Right forelimb (tissue), 1 donor: ENCODE results near the gene SYNM.

Experiments
- DNase-seq: peaks from one replicate; pipeline ENCODE4 v3.0.0-alpha.2; 2018

SYNM gene

DNA sequence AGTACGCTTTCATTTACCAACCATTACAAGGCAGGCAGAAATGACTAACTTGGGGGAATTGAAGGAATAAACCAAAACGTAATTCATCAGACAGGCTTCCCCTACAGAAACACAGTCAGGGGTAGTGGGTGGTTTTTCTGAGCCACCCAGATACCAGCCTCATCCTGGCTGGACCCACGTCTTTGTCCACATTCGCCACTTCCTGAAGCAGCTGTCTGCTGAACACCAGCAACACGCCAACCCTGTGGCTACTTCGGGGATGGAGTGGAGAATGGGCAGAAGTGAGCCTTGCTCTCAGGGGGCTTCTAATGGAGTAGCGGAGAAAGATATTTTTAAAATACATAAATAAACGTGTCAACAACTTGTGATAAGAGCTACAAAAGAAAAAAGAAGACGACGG, 40.1 kb downstream of the SYNM start:
- DNase-seq, result no peak

DNA sequence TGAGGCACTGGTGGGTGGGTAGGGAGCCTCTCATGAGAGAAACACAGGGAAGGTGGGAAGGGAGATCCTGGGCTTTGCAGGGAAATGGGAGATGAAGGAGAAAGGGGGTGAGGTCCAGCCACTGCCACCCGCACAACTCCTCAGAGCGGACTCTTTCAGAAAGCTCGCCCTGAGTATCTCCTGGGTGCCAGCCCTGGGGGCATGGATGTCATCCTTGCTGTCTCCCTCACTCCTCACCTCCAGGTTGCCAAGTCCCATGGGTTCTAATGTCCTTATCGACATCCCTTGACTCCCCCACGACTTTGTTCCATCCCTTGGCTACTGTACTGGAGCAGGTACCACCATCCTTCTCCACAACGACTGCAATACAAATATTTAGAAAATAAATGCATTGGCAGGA, 40.9 kb downstream of the SYNM start:
- DNase-seq, result no peak

DNA sequence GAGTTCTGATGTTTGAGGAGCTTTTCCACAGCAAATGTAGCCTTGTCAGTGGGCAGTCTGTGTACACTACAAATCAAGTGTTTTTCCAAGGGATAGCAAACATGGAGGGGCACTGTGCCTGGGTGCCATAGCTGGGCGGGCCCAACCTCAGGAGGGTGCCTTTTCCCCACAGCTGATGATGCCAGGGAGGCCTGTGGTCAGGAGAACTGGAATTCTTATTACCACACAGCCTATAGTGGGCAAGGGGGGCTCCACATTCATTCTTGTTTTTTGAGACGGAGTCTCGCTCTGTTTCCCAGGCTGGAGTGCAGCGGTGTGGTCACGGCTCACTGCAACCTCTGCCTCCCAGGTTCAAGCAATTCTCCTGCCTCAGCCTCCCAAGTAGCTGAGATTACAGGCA, 41.8 kb downstream of the SYNM start:
- DNase-seq, result no peak

DNA sequence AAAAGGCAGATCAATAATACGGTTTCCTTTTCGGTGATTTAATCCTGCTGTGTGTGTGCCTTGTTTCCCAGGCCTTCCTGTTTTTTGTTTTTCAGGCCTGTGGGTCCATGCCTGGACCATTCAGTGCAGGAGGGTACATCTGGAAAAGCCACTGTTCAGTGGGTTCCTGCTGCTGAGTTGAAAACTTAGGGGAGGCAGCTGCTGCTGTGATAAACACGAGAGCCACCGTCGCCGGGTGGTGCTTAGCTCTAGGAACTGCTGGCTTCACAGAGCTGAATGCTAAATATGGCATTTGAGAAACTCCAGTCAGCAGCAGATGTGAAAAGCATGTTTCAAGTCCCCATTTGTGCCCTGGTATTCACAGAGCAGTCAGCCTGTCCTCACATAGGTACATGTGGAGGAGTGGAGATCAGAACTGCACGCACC, 44.0 kb downstream of the SYNM start:
- no peak for DNase-seq

DNA sequence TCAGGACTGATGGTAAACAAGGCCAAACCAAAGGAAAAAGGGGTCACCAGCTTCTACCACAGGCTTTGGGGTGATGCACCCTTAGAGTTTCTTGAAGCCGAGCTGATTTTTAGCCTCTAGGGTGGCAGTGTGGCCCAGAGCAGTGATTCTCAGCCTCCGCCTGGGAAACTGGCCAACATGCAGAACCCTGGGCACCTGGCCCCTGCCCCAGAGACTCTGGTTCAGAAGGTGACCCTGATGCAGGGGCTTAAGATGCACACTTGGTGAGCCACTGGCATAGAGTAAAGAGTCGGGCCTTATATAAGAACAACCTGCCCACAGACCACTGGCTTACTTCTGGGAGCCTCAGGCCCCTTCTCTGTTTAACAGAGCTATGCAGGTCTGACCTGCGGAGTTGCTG, 44.5 kb downstream of the SYNM start:
- no peak for DNase-seq

DNA sequence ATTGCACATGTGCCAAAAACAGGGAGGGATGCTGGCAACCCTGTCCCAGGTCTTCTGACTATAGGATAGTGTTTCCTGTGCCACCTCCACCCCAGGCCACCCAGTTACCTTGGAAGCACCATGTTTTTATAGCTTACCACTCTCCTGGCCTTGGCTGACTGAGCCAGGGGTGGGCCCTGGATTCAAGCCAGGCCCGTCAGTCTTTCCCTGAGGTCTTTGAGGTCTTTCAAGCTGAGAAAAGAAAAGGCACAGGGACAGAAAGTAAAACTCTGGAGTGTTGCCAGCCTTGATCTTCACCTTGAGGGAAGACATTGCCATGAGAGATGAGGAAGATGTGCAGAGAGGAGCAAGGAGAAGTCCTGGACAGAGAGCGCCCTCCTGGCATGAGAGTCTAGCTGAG, 46.3 kb downstream of the SYNM start:
- no peak for DNase-seq

DNA sequence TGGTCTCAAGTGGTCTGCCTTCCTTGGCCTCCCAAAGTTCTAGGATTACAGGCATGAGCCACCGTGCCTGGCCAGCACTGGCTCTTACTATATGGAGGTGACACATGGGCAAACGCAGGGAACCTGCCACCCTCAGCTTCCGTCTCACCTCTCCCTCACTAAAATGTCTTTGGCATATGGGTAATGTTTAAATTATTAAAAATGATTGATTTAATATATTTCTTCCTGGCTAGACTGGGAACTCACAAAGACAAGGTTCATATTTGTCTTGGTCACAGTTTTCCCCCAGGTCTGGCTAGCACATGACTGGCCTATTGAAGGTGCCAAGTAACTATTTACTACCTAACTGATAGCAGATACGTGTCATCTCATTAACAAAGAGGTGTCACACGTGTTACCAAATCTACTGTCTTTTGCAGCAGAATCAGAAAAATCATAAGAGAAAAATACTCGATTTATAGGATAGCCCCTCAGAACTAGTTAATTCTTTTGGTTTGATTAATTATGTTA, 48.2 kb downstream of the SYNM start:
- no peak for DNase-seq

DNA sequence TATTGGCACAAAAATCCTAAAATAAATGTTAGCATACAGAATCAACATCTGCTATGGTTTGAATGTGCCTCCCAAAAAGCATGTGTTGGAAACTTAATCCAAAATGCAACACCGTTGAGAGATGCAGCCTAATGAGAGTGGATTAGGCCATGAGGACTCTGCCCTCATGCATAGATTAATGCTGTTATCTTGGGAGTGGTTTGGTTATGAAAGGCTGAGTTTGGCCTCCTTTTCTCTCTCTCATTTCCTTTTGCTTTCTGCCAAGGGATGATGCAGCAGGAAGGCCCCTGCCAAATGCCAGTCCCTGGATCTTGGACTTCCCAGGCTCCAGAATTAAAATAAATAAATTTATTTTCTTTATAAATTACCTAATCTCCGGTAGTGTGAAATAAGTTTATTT, 49.4 kb downstream of the SYNM start:
- DNase-seq, result no peak

DNA sequence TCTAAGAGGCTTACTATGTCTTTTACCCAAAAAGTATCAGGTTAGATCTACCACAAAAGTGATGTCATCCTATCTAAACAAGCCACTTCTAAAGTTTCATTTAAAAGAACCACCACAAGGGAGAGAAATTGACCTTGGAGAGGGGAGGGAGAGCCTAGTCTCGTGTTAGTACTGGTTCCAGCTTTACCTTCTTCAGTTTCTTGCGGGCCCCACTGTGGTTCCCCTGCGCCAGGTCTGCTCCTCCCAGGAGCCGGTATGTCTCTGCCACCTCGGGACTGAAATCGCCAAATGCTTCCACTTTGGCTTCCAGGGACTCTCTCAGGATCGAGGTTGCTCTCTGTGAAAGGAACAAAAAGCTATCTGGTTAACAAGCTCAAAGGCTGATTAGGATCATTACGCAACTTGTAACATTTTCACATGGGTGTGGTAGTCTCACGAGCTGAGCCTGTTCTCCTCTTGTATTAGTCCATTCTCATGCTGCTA, 51.1 kb downstream of the SYNM start:
- DNase-seq, result no peak

DNA sequence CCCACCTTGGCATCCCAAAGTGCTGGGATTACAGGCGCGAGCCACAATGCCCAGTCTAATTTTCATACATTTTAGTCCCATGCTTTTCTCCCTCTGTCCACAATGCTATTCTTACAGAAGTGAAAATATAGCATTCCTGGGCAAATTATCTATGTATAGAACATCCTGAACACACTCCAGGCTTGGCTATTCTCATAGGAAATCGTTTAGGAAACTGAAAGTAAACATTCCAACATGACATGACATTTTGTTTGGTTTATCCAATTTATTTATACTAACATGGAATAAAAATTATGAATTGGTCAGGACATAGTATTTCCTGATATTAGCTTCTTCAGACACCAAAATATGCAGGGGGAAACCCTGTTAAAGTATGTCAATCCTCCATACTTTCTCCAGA, 52.6 kb downstream of the SYNM start:
- DNase-seq, result no peak

DNA sequence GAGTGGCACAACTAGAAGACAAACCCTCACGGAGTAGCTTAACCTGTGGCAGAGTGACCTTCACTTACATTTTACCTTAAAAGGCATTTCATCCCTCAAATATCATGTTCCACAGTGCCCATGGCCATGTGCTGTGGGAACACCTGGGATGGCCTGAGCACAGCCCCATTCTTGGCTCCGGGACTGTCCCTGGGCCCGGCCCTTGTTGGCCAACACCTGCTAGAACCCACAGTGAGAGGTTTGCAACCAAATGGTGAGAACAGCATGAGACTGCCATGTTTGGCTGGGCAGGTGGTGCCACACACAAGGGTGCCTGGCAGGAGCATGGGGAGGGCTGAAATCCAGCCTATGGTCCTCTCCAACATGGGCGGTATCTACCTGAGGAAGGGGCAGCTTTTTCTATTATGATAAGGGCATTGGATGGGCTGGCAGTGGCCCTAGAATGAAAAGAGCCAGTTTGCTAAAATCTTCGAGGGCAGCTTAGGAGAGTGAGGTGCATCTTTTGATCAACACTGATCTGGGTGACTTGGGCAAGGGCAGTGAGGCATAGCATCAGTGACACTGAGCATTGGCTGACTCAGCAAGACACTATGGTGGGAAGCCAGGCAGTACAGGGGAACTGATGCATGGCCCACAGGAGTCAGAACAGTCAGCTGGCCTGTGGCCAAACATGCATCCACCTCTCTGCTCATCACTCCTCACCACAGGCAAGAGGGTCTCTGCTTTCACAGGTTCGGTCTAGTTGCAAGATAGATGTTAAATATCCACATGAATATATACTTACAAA, 53.9 kb downstream of the SYNM start:
- DNase-seq, result no peak

DNA sequence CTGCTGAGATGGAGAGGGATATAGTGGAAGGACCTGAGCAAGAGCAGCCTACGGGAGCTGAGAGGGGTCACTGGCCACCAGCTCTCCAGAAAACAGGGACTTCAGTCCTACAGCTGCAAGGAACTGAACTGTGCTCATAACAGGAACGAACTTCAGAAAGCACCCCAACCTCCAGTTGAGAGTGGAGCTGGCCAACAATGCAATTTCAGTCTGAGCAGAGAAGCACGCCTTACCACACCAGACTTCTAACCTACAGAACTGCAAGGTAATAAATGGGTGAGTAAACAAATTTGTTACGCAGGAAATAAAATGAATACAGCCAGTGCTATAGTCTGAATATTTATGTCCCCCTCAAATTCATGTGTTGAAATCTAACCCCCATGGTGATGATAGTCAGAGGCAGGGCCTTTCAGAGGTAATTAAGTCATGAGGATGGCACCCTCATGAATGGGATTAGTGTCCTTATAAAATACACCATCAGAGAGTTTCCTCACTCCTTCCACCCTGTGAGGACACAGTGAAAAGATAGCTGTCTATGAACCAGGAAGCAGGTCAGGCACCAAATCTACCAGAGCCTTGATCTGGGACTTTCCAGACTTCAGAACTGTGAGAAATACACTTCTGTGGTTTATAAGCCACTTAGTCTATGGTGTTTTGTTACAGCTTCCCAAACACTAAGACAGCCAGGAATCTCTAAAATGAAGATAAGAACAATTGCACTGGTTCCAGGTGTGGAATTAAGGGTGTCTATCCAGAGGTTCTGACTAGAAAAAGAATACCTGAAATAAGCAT, 58.6 kb downstream of the SYNM start:
- DNase-seq, result no peak

DNA sequence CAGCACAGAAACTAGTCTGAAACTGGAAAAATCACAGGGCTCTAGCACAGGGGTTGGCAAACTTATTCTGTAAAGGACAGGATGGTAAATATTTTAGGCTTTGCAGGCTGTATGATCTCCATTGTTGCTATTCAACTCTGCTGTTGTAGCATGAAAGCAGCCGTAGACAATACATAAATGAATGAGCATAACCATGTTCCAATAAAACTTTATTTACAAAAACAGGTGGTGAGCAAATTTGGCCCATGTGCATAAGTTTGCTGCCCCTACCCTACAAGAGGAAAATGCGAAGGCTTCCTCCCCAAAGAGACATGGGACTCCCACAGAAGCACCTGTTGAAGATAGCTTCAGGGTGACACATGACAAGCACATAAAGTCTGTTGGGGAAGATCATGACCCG, 59.2 kb downstream of the SYNM start:
- no peak for DNase-seq

DNA sequence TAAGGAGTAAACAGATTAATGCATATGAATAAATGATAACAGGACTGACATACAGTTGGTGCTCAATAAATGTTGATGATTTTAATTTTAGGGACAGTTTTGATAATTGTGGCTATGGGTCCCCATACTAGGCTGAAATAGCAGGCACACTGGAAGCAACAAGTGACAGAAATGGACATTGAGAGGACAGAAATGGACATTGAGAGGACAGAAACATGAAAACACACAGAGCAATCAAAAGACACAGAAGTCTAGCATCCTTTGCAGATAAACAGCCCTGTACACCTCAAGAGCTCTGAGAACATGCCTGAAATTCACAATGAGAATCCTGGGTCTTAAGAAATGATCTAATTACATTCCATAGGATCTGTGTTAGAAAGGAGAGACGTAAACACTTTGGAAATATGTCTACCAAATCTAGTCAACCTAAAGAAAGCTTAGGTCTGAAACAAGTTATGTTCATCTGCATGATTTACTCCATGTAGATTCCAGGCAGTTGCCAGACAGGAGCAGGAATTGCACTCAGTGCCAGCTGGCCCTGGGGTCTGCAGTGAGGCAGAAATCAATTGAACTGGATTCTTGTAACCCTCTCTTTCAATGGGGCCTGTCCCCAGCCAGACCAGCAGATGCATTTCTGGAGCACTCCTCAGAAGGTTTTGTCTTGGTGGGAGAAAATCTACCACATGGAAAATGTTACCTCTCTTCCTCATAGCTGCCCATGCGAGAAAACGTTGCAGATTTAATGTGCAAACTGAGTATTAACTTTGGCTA, 60.3 kb downstream of the SYNM start:
- no peak for DNase-seq

DNA sequence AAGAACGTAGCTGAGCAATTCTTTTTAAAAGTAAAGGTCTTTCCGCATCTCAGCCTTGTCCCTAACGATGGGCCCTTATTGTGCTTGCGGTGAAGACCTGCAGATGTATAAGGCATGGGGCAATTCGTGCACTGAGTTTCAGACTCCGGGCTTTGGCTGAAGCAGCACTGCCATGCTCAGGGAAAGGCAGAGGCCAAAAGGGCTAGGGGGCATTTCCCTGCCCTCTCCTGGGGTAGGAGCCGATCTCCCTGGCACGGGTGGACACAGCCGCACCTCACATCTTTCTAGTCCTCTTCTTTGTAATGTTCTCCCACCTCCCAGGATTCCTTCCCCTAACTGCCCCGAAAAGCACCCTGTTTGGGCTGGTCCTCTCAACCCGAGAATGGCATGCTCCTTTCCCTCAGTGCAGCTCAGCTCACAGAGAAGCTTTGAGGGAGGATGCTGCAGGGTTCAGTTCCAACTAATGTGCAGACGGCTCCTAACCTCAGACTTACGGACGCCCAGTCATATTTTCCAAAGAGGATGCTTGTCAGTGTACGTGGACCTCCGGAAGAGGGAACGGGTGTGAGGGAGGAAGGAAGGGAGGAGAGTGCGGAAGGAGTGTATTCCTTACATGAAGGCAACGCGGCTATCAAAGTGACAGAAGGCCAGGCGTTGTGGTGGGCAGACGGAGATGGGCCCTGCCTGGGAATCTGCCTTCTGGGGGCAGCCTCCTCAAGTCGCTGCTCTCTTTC, 61.2 kb downstream of the SYNM start:
- DNase-seq, result no peak

DNA sequence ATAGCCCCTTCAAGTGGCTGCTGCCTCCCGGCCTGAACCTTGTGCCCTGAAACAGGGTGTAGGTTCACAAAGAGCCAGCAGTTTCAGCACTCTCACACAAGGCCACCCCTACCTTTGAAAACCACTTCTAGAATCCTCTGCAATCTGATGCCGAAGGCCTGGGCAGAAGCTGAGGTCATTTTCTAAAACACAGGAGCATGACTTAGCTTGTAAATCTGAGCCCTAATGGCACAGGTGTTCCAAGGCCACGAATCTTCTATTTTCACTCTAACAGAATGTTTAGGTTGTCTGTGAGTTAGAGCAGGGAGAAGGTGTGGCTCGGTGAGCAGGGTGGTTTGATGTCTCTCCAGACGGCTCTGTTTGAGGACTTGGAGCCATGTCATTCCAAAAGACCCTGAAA, 62.3 kb downstream of the SYNM start:
- DNase-seq, result no peak

DNA sequence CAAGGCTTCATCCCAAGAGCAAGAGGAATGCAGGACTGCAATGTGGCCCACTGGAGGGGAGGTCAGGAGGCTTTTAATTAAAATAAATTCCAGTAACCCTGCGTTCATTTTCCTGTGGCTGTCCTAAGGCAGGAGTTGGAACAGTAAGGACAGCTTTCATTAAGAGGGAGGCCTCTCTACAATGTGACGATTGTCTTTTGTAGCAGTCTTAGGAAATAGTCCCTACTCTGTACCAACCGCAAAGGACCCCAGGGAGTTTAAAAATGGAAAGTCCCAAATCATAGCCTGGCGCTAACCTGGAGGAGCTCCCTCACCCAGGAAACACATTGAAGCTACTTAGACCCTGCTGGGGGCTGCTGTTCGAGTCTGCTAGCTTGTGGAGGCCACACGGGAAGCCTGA, 62.8 kb downstream of the SYNM start:
- no peak for DNase-seq

DNA sequence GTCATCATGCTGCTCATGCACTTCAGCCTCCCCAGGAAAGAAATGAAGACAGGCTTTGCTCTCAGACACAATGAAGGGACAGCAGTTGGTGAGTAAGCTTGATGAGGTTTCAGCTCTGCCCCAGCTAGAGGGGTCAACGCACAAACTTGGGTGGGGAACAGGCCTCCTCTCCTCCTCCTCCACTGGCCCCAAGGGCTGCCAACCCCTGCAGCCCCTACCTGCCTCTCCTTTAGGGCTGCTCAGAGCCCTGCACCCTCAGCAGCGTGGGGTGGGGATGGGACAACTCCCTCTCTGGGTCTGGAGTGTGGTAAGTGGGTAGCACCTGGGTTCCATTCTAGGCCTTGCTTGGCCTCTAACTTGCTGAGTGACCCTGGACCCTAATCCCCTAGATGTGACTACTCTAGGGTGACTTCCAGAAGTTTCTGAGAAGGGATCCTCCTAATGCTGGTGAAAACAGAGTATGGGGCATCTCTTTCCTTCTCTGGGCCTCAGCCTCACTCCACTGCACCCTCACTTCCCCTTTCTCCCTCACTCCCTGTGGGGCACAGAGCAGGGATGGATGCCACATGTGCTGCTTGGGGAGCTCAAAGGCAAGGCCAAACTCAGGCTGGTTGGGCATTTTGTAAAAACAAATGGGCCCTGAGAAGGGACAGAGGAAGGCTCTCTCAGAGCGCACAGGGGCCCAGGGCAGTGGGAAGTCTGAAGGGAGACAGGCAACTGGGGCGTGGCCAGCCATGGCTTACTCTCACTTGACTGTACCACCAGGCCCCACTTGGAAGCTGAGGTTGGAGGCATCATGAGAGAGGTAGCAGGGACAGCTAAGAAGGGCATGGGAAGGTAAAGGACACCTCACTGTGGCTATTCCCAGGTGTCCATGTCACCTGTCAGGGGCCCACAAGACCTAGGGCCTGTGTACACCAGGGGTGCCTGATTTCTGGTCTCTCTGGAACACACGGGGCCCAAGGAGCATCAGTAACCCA, 64.0 kb downstream of the SYNM start:
- no peak for DNase-seq

DNA sequence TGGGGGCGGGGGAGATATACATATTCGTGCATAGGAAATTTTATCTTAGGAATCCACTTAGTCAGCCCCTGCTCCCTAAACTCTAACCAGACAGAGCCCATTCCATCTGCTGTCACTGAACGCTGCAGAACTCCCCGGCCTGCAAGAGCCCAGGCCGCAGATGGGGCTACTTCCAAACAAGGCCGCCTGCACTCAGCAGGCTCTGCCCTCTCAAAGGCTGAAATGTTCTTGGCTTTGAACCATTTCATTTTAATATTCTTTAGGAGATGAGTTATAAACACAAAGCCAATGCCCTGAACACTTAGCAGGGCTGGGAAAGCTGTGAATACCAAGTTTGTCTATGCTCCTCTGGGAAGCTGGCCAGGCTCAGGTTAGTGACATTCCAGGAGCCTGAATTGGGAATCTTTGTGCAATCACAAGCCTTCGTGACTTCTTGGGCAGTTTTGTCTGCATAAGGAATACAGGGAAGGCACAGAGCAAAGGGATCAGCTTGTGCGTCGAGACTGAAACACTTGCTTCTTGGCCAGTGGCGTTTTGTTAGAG, 65.0 kb downstream of the SYNM start:
- DNase-seq, result no peak

DNA sequence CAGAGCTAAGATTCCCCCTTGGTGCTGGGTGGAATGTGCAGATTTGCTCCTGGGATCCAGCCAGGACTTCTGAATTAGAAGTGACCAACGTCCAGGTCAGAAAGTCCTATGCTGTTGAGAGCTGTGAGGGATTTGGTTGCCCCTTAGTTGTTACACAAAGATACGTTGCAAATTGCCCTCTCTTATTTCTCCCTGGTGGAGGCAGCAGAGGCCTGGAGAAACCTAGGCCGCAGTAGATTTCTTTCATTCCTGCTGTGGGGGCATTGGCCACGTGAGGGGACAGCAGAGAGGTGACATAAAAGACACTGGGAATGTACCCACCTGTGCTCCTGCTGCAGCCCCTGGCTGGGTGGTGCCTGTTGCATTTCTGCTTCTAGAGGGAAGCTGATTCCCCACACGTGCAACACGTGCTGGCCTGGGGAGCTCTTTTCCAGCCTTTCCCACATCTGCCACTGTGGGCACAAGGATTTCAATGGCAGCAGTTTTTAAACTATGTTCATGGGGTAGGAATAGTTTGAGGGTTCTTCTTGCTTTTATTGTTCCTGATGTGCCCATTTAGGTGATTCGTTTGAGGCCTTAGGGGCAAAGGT, 65.7 kb downstream of the SYNM start:
- no peak for DNase-seq

DNA sequence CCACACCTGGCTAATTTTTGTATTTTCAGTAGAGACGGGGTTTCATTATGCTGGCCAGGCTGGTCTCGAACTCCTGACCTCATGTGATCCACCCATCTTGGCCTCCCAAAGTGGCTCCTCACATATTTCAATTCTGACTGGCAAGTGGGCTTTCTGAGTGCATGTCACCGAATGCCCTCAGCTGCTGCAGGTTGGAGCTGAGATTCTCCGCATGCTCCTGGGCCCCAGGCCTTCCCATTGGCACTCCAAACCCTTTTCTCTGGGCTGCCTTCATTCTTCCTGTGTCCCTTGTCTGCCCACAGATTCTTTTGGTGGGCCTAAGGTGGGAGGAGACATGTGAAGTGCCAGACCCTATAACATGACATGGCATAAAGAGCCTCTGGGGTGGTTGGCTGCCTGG, 67.3 kb downstream of the SYNM start:
- no peak for DNase-seq
